DMS53 (cell line): ENCODE results near the gene KIF6.

Experiments used
- DNase-seq: peaks from one replicate; lab custom pipeline; 2025; lab: John Stamatoyannopoulos, UW

The KIF6 gene

DNA sequence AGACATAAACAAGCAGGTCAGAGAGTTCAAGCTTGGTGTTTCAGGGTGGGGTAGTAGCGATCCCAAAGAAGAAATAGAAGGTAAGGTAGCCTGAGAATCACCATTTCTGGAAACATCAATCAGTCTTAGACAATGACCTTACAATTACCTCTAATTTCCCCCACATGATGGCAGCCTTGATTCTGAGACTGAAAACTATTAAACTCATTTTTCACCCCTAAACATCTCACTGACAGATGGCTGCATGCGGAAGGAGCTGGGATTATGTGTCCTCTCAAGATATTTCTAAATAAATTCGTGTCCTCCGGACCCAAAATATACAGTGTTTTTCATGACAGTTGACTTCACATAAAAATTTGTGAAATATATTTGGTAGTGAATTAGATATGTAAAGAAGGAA, 61.0 kb downstream of the KIF6 start:
- DNase-seq, result no peak

DNA sequence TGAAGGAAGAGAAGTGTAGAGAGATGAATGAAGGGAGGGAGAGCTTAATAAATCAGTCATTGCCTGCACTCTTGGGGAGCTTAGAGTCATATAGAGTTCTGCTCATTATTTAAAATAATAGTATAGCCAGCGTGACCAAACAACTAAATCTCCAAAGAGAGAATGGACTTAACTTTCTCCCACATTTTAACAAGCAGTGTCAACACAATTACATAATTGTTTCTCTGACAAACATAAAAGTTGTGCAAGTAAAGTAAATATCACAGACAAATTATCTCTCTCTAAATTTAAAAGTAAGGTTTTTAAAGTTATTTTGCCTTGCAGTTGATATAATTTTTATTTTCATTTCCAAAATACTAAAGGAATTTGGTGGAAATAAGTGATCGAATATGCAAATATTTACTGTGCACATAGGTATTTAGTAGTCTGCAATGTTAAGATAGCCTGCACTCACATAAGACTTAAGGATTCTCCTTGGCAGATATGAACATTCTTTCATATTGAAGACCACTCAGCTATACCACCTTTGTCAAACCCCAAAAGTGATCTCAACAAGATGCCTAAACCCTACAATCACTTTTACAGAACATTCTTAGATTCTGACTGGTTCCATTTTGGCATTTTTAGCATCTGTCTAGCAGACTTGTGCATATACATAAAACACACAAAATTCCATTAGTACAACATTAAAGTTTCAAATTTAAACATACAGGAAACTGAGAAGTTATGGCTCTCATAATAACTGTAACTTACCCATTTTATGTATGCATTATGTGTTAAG, 67.7 kb downstream of the KIF6 start:
- DNase-seq, result no peak

DNA sequence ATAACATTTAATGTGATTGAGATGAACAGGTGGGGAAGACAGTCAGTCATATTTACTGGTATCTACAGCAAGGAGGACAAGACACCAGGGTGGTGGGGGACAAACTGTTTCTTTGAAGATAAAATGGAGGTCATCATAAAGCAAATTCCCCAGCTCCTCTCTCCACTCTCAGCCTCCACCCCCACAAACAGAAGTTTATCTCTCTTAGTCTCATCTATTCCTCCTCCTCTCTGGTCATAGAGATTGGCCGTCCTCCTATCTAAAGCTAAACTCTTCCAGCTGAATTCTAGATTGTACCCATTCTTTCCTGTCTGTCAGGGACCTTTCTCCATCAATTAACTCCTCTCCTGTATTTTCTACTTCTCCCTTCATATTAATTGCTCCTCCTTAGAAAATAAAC, 71.1 kb downstream of the KIF6 start:
- DNase-seq, result no peak

DNA sequence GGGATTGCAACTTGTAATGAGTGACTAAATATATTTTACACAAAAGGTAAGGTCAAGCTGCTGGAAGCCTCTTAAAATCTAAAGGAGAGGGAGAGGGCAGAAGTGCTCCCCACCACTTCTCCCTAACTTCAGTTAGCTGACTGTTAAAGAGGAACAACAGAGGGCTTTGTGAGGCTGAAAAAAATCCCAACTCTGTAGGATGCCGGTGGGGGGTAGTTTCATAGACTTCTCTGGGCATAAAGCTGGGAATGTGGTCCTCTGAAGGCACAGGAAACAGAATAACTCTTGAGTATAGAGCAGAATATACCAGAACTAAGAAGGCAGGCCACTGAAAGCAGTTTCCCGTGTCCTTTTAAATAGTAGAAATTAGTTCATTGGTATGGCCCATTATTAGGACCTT, 71.6 kb downstream of the KIF6 start:
- DNase-seq, result no peak

DNA sequence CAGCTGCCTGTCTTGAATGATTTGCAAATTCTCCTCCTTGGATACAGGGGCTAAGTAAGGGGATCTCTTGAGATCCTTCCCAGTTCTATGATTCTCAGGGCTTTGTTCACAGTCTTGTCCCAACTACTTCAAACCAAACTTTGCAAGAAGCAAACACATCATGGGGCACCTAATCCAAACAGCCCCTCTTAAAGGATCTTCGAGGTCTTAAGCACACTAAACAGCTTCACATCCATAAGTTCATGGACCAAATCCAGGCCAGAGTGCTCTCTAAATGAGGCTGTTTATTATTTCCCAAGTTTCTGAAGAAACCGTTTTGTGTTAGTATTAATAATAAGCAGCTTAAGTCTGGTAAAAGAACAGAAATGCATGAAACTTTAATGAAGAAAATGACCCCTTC, 75.2 kb downstream of the KIF6 start:
- DNase-seq, result no peak

DNA sequence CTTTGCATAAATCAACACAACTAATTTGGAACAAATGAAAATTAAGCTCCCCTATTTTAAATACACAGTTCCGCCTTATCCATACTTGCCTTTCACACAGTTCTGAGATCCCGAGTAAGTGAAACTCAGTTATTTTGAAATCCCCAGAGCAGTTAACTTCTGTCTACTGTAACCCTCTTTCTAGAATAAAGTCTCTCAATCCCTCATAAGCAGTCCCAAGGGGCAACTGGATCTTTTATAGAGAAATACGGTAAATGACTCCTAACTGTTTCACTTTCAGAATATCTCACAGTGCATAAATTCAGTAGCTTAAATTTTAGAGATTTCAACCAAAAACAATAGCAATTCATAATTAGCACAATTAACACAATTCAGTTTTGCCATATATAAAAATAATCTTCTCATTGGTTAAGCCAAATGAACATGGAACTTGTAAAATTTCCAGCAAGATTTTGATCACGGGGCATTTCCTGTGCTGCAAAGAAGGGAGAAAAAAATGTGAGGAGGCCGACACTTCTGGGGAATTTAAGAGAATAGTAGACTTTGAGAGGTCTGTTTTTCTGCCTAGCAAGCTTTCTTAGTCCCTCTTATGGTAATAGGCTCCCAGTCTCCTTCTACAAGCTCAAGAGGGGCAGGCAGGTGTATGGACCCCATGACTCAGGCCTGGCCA, 78.3 kb downstream of the KIF6 start:
- DNase-seq, result no peak

DNA sequence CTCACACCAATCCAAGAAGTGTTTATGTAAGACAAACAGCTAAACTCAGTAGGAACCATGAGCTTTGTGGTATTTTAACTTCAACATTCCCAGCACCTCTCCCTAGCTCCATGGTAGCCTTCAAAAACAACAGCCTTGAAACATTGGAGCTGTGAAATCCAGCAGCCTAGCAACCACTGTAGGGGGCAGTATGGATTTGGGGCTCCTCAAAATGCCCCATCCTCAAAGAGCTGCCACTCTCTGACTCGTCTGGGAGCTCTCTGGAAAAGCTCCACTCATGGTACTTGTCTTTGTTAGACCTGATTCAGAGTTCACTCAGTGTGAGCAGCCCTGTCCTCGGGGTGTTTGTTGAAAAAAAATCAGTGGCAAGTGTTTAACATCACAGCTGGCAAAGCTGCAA, 82.9 kb downstream of the KIF6 start:
- DNase-seq, result no peak

DNA sequence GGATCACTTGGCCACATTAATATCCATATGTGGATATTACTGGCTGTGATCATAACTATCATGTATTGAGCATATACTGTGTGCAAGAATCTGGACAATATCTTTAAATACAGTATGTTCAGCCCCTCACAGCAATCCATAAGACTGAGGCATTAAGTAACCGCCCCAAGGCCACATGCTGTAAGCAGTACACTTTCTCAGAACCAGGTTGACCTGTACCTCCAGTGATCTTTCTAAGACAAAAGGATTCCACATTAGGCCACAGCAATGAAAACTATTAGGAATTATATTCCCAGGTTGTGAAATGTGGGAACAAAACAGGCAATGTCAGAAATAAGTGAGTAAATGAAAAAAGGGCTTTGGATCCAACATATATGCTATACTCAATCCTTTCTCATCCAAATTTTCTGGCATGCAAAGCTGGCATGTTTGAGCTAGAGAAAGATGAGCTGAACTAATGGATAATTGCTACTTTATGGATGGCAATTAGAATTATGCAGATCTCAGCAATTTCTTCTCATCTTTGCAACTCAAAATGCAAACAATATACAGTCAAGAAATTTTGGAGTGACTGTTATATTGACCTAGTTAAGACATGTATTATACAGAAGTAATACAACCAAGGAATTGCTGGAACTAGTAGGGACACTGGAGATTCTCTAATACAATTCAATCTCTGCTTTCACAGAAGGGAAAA, 86.9 kb downstream of the KIF6 start:
- DNase-seq, result no peak

DNA sequence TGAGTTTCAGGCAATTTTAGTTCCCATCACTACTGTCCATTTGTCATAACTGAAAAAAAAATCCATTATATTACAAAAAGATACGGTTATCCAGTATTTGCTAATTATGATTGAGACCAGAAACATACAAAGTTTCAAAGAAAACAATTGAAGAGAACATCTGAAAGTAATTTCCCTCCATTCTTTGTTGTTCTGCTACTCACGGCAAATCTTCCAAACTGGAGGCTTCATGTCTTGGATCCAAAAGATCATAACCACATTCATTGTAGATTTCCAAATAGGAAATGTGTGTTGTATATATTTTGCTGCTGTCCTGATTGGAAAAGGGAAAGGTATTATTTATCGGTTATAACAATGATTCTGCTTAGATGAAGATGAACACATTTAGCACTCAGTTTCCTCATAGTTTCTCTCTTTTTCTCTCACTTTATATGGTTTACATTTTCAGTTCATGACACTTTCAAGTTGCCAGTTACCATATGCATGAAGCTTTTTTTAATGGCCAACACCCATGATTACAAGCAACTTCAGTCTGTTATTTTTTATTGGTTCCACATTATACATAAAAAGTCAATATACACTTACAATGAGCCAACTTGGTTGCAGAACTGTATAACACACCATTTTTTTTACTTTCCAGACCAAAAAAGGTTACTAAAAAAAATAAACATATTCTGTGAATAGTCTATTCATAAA, 90.4 kb downstream of the KIF6 start:
- DNase-seq, result no peak

DNA sequence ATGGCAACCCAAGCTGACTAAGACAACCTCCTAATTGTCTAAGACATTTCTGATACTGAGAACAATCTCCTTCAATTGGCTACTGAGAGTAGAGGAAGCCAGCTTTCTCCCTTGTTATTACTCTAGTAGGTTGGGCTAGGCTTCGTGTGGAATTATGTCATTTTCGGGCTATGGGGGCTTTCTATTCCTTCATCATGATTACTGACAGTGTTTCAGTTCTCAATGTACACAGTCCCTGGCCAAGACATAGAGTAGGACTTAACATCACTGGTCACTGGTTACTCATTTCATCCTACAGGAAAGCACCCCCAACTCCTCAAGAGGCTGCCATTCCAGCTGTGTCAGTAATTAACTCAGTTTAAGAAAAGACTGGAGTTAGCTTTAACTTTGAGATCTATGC, 100.0 kb downstream of the KIF6 start:
- no peak for DNase-seq

DNA sequence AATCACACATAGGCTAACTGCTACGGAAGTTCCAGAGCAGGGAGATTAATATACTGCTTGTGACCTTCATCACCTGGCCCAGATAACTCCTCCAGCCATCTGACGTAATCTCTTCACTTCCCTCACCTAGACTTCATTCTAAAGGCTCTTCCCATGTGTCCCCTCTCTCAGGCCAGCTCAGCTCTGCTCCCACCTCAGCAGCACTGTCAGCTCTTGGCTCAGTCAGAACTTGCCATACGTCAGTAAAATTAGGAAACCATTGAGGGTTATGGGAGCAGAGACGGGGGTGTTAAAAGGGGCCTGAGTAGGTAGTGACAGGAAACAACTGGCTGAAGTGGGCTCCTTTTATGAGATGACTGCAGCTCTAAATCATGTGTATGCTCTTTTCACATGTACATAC, 101.5 kb downstream of the KIF6 start:
- no peak for DNase-seq

DNA sequence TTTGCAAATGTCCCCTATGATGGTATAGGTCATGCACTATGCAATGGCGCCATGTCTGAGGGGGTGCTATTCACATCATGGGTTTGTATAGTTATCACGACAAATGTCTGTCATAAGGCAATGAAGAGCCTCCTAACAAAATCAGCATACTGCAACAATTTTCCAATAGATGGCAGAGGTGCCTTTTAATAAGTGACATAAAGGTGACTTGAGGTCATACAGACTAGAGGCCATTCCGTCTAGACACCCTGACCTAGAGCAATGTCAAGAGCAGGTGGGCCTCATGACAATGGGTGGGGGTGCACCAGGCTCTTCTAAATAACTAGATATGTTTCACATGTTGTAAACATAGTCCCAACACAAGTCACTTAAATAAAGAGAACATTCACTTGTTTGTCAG, 107.7 kb downstream of the KIF6 start:
- no peak for DNase-seq

DNA sequence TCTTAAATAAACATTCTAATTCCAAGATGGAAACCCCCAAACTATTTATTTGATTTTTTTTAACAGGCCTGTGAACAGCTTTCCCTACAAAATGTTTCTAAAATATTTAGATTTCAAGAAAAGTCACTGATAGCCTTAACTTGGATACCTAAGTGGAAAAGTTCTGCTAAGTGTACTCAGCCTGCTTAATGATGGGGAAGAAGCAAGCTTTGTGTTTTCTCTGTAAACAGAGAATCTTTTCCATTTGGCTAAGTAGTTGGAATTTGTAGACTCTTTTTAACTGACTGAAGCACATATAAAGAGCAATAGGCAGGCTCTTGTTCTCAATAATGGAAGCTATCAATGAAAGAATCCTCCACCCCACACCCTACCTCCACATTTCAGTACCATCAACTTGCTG, 108.2 kb downstream of the KIF6 start:
- no peak for DNase-seq

DNA sequence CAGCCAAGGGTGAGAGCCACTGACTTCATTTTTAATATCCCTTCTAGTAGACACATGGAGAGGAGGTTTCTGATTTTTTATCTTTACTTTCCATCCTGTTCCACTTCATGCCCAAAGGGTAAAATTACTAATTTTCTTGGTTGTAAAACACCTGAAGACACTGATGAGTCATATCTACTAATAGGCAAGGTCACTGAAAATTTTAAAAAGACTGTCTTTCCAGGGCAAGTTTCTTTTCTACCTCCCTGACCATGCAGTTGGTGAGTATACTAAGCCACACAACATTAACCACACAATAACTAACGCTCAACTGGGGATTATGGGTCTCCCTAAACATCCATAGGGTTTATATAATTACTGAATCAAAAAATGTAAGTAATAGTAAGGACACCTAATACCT, 109.6 kb downstream of the KIF6 start:
- DNase-seq, result no peak

DNA sequence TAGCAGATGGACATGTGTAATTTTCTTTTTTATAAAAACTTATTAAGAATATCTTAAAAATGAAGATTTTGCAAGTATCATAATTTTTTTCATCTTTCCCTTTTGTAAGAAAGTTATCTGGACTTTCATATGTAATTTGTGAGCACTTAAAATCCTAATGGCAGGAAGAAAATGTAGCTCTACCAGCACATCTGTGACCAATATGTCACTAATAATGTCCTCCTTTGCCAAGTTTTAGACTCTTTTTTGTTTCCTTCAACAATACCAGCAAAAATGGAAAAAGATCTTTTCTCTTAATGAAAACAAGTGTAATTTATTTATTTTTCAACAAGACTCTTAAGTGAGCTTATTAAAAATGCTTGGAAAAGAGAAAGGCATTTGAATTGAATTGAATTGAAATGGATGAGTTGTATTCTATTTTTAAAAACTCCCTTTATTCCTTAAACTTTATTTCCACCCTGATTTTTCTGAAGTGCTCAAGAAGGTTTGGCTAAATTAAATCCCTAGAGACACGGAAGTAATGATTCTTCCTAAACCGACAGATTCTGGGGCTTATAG, 110.7 kb downstream of the KIF6 start:
- DNase-seq, result no peak

DNA sequence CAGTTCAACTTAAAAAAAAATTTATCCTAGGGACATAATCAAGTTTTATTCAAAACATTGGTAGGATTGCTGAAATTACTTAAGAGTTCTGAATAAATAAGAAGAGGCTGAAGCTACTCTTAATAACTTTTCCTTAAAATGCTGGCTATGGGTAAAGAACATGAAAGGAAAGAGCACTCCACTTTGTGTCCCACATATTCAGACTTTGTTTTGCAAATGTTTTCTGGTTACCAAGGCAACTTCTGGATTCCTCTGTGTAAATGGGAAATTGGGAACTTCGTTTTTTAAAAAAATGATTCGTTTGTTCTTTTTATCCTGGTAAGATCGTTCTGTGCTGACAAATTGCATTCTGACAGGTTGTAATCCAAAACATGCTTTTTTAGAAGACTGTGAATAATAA, 115.0 kb downstream of the KIF6 start:
- peak; percentile 30 for DNase-seq

DNA sequence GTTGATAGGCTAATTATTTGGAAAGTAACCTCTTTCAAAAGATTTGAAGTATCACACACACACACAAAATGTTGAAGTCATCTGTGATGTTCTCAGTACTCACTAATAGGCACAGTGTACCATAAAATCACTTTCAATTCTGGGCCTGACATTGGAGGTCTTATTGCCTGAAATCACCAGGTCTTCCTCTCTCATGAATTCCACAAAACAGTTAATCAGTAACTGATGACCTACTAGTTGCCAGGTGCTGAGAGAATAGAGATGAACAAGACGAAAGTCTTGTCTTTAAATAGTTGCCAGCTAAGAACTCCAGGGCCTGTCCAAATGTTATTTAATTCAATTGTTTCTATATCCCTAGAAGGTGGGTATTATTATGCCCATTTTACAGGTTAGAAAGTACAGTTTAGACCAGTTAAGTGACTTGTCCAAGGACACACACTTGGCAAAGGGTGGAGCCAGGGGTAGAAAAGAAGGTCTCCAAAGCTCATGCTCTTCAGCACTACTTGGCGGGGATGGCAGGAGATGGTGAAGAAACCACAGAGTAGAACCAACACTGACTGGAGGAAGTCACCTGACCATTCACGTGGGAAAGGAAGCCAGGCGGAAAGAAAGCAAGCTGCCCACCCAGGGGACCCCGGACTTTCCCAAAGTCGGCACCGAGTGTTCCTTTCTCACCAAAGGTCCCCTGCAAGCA, 116.4 kb downstream of the KIF6 start:
- DNase-seq, result peak; percentile 21

DNA sequence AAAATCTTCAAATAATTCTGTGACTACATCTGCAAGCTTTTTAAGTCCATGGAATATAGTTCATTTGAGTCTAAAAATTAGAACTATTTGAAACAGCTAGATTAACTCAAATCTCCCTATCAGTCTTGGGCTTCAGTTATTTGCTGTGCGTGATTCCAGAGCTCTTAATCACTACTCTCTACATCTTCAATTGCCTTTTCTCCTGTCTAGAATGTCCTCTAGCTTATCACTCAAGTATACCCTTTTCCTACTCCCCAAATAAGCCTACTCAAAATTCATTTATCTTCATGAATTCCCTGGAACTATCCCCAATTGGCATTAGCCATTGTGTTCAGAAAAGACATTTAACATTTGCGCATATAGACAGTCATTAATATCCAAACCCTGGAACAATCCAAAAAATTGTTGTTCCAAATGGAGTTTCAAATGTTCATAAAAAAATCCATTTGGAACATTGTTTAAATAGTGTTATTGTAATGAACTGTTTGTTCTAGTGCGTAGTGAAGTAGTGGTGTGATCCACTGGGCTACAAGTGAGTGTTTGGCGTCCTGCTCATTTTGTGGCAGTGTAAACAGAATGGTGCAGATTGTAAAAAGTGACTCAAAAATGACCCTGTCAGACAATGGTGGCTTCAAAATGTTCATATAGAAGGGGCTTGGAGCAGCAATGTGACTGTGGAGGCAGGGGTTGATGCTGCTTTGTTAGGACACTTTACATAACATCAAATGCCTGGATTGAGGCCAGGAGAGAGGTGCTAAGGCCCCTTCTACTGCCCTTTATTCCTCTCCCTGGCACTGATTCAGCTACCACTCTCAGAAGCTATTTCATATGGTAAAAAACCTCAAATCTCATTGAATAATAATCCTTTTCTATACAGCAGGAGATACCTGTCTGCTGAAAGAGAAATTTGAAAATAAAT, 122.3 kb downstream of the KIF6 start:
- DNase-seq, result peak; percentile 44

DNA sequence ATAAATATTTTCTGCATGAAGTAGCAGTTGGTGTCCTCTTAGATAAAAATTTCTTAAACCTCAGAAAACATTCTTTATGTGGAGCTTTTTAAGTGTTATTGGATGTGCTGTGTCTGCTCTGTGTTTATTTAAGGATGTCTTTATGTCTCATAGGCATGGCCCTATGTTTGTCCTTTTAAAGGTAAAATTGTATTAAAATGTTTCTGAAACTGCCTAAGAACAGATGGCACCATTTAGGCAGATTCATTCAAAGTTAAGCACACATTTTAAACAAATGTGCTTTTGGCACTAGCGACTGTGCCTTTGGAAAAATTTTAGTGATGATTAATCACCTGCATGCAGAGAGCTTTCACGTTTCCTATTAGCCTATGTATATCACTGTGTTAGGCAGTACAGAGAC, 125.2 kb downstream of the KIF6 start:
- no peak for DNase-seq

DNA sequence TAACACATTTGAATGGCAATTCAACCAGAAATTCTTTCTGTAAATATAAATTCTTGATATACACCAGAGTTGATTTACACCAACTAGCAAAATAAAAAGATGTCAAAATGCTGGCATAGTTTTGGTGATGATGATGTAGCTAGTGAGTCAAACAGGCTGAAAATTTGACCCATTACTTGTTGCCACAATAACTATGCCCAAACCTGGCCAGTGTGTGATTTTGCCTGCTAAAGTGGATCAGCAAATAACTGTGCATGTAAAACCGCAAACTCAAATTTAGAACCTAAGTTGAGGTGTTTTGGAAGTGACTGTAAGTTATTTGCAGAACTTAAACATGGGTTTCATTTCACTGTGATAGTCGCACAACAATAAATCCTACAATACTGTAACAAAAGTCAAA, 125.9 kb downstream of the KIF6 start:
- no peak for DNase-seq

DNA sequence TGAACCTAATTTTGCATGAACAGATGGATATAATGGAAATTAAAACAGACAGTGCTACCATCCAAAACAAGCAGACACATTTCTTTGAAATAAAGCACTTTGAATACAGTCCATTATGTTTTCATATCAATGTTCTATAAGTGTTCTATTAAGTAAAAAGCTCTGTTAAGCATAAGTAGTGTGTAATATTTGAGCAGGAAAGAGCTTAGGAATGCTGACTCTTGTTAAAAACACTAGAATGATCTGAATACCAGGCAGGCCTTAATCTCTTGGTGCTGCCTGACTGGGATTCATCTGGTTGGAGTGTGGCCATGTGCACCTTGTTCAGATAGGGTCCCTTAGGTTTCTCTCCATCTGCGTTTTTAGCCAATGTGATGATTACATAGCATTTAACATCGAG, 130.9 kb downstream of the KIF6 start:
- no peak for DNase-seq
